Spinal cord (tissue), 10 donors: Measurements from ENCODE around the gene APOBEC2. TPM values are rescaled to one million over a fixed set of nuclear protein-coding genes. Genes with fewer than 3 reads are reported as not detected.
"Not testable (repeated sequence)": the region's sequence is repeated elsewhere in the genome, so short reads cannot be mapped to it uniquely, and the experiment has no call there.

Experiments used
- DNase-seq, 6 donors: peaks; one replicate each; pipeline versions ENCODE4 v3.0.0 to v3.0.0-alpha.2; 2013 to 2015; ENCODE audit warnings: low spot score in 6 of 6, low read depth in 4 of 6
- H3K27ac ChIP-seq: one replicate; pipeline ENCODE4 v1.5.1; 2013; ENCODE audit warnings: low read depth, low read length, control low read depth
- H3K27me3 ChIP-seq: one replicate; pipeline ENCODE4 v1.6.1; 2013; ENCODE audit warnings: low read length; ENCODE audit not compliant: control insufficient read depth, insufficient read depth
- H3K36me3 ChIP-seq: one replicate; pipeline ENCODE4 v1.6.1; 2013; ENCODE audit warnings: low read length; ENCODE audit not compliant: control insufficient read depth, insufficient read depth
- H3K4me1 ChIP-seq: one replicate; pipeline ENCODE4 v1.6.1; 2013; ENCODE audit warnings: low read length; ENCODE audit not compliant: control insufficient read depth, insufficient read depth
- H3K4me3 ChIP-seq: one replicate; pipeline ENCODE4 v1.5.1; 2013; ENCODE audit warnings: low read depth, low read length, control low read depth
- H3K9me3 ChIP-seq: one replicate; pipeline ENCODE4 v1.6.1; 2013; ENCODE audit warnings: low read length; ENCODE audit not compliant: control insufficient read depth, insufficient read depth
- WGBS: methylation state at CpG from one replicate; pipeline ENCODE4 v1.1.5; 2013; ENCODE audit warnings: missing lambda C conversion rate; ENCODE audit not compliant: insufficient coverage; 5-methylcytosine and 5-hydroxymethylcytosine counted together
- long read RNA-seq, 4 donors: transcript quantifications; one replicate each; lab custom pipeline, GENCODE V29; 2026
- polyA plus RNA-seq, 2 donors: library from polyadenylated mRNA; unstranded; fragments of 120-200 nt; gene quantifications; one replicate each; pipeline ENCODE4 v1.2.1, GENCODE V29; 2013; ENCODE audit not compliant: insufficient read length in 2 of 2
- total RNA-seq, 2 donors: library from RNA; depleted of rRNA in 1 of 2; stranded (reverse); fragments of 120-200 nt in 1 of 2; fragments of >200 nt in 1 of 2; gene quantifications; one replicate each; pipeline versions ENCODE4 v1.2.3 to v1.2.4, GENCODE V29; 2013 to 2014
- donor health status: healthy.

The APOBEC2 gene
- total RNA-seq: 1 to 10 TPM in 1 of 2 donors, under 1 TPM in 1; 0.17 to 1.1 TPM
- polyA plus RNA-seq: 1 to 10 TPM in 1 of 2 donors, under 1 TPM in 1; 0.44 to 1.0 TPM
- long read RNA-seq, donor 1: 0 reads
- long read RNA-seq, donor 2: 0 reads
- long read RNA-seq, donor 3, partial matches to known transcripts: 0 of 1 reads
- long read RNA-seq, donor 3, other reads (novel, unspliced or antisense): 0 of 1 reads
- long read RNA-seq, donor 4: 0 reads

DNA sequence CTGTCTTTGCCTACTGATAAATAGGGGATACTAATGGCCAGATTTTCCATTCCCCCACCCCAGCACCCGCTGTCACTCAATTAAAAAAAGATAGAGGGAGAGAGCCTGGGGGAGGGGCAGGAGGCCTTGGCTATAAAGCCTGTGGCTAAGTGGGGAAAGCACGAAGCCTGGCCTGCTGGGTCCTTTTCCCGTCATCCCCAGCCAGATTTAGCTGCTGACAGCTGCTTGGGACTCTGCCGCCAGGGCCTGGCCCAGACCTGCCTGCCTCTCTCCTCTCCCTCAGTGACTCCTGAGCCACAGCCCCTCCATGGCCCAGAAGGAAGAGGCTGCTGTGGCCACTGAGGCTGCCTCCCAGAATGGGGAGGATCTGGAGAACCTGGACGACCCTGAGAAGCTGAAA is at the start of gene APOBEC2:
TSS of gene APOBEC2 (plus strand) at position 162 of the 400 bp plus-strand sequence. CDS start at position 308, 146 bp downstream.
- Histone ChIP-seq H3K4me1 (peaks cover 7% of the 10 kb centered on the region), H3K36me3 (no peaks in the 10 kb centered on the region), H3K4me3 (no peak within 1 kb of the TSS), H3K27me3 (no peaks in the 10 kb centered on the region), H3K9me3 (no peaks in the 10 kb centered on the region), H3K27ac (no peak within 1 kb of the TSS)
- peak in 1 of 6 donors; percentile 51 for DNase-seq
- 45% methylated on average over 5 of the region's 5 CpGs for WGBS

DNA sequence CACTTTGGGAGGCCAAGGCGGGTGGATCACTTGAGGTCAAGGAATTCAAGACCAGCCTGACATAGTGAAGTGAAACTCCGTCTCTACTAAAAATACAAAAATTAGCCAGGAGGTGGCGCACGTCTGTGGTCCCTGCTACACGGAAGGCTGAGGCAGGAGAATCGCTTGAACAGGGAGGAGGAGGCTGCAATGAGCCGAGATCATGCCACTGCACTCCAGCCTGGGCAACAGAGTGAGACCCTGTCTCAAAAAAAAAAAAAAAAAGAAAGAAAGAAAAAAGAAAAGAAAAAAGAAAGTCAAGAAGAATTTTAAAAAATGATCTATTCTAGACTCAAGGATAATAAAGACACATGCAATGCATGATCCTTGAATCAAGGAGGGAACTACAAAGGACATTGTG is 46.8 kb upstream of the APOBEC2 start:
- DNase-seq: peak in 1 of 6 donors; percentile 25
- 57% methylated on average over 1 of the region's 7 CpGs for WGBS
- H3K27me3 ChIP-seq, H3K9me3 ChIP-seq, H3K4me3 ChIP-seq, H3K36me3 ChIP-seq, H3K27ac ChIP-seq, H3K4me1 ChIP-seq: not testable (repeated sequence)

DNA sequence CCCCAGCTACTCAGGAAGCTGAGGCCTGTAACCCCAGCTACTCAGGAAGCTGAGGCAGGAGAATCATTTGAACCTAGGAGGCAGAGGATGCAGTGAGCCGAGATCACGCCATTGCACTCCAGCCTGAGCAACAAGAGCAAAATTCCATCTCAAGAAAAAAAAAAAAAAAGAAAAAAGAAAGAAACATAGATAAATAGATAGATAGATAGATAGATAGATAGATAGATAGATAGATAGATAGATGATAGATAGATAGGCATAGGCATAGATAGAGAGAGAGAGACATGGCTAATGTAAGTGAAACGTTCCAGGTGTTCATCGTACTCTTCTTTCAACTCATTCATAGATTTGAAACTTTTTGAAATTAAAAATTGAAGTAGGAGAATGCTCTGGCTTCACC is 46.0 kb upstream of the APOBEC2 start:
- DNase-seq, H3K9me3 ChIP-seq: not testable (repeated sequence)
- WGBS: no CpG with 5 or more reads among the region's 4 CpGs

DNA sequence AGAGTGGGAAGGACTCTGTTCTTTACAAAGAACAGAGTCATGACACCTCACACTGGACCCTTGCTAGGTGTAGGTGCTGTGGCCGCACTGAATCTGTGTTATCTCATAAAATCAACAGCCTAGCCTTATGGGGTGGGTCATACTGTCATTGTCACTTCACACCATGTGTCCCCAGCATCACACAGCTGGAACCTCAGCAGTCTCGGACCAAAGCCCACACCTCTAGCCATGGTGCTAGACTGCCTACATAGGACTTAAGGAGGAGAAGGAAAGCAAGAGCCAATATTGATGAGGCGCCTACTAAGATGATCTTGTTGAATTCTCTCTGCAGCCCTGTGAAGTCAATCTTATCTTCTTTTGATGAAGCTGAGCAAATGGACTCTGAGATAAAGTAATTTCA is 45.0 kb upstream of the APOBEC2 start:
- DNase-seq: no peak
- no peak overlapping the region for H3K4me3 ChIP-seq
- 100% methylated on average over 1 of the region's 3 CpGs for WGBS
- H3K36me3 ChIP-seq: no peaks in the 10 kb centered on the region
- no peaks in the 10 kb centered on the region for H3K4me1 ChIP-seq
- H3K9me3 ChIP-seq: no peaks in the 10 kb centered on the region
- H3K27me3 ChIP-seq: no peaks in the 10 kb centered on the region
- no peak overlapping the region for H3K27ac ChIP-seq

More for the DNA sequence above, 46.0 kb upstream of the APOBEC2 start:
- H3K4me1 ChIP-seq, H3K36me3 ChIP-seq, H3K4me3 ChIP-seq, H3K27me3 ChIP-seq, H3K27ac ChIP-seq: not testable (repeated sequence)

DNA sequence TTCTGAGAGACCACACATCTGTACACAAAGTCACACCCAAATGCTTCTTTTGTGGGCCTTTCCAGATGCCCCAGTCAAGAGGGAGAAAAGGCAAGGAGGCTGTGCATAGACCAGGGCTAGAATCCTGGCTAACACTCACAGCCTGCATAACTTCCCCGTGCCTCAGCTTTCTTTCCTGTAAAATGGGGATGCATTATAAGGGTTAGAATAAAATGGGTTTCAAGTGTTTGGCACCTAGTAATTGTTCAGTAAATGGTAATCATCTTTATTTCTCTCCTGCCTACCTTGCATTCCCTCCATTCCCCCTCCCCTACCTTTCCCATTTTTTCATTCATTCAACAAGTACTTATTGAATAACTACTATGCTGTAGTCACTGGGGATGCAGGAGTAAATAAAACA is 43.3 kb upstream of the APOBEC2 start:
- no CpG with 5 or more reads among the region's 1 CpG for WGBS
- H3K4me3 ChIP-seq: no peak overlapping the region
- no peaks in the 10 kb centered on the region for H3K27me3 ChIP-seq
- H3K27ac ChIP-seq: no peak overlapping the region
- DNase-seq: no peak
- H3K4me1 ChIP-seq: no peaks in the 10 kb centered on the region
- H3K9me3 ChIP-seq: no peaks in the 10 kb centered on the region
- no peaks in the 10 kb centered on the region for H3K36me3 ChIP-seq

DNA sequence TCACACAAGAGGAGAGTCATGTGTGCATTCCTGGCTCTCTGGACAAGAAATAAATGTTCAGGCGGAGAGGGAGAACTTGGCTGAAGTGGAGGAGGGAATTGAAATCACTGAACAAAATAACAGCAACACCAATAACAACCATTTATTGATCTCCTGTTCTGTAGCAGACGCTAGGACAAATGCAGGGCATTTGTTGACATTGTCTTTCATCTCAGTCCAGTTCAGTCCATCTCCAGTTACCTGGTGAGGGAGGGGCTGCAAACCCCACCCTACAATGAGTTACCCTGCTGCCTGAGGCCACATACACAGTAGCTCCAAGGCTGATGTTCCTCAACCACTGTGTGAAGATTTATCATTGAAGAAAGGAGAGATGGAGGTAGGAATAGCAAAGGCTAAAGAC is 41.3 kb upstream of the APOBEC2 start:
- Histone ChIP-seq H3K4me3 (no peak overlapping the region), H3K27ac (no peak overlapping the region), H3K36me3 (no peaks in the 10 kb centered on the region), H3K27me3 (no peaks in the 10 kb centered on the region), H3K9me3 (no peaks in the 10 kb centered on the region), H3K4me1 (no peaks in the 10 kb centered on the region)
- WGBS: no CpG with 5 or more reads among the region's 2 CpGs
- DNase-seq: no peak

DNA sequence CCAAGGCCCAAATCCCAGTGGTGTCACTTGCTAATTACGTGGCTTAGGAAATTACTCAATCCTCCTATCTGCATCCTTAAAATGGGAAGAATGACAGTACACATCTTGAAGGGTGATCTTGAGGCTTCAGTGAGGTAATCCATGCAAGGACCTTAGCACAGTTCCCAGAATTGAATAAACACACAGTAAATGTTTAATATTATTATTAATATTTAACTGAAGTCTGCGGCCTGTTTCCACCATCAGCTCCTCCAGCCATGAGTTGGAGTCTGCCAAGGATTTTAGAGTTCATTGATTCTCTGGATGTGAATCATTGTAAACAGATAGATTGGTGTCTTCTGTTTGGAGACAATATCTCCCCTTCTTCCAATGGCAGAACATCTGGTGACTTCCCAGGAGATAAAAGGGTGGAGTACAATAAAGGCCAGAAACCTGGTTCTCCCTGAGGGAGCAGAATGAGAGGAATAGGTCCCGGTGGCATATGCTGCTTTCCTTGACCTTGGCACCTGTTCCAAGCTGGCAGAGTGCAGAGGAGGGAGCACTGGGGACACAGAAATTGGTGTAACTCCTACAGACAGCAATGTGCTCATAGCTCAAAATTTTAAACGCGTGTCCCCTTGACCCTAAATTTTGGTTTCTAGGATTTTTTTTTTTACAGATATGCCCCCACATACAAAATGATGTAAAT is 39.4 kb upstream of the APOBEC2 start:
- Histone ChIP-seq H3K27me3 (no peaks in the 10 kb centered on the region), H3K9me3 (no peaks in the 10 kb centered on the region), H3K4me1 (no peaks in the 10 kb centered on the region), H3K36me3 (no peaks in the 10 kb centered on the region), H3K4me3 (no peak overlapping the region), H3K27ac (no peak overlapping the region)
- DNase-seq: no peak
- WGBS: 80% methylated on average over 1 of the region's 5 CpGs

DNA sequence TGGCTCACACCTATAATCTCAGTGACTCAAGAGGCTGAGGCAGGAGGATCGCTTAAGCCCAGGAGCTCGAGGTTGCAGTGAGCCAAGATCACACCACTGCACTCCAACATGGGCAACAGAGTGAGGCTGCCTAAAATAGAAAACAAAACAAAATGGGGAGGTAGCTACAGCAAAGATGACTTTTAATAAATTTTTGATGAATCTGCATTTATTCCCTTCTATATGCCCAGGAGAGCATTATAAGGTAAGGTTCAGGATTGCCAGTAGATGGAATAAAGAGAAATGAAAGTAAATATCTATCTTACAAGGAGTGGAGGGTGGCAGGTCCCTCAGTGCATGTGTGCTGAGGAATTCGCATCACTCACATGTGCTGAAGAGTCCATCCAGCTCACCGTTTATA is 38.2 kb upstream of the APOBEC2 start:
- WGBS: 90% methylated on average over 1 of the region's 4 CpGs
- no peak for DNase-seq
- Histone ChIP-seq H3K4me1 (no peaks in the 10 kb centered on the region), H3K4me3 (no peak overlapping the region), H3K27ac (no peak overlapping the region), H3K9me3 (no peaks in the 10 kb centered on the region), H3K27me3 (no peaks in the 10 kb centered on the region), H3K36me3 (no peaks in the 10 kb centered on the region)

DNA sequence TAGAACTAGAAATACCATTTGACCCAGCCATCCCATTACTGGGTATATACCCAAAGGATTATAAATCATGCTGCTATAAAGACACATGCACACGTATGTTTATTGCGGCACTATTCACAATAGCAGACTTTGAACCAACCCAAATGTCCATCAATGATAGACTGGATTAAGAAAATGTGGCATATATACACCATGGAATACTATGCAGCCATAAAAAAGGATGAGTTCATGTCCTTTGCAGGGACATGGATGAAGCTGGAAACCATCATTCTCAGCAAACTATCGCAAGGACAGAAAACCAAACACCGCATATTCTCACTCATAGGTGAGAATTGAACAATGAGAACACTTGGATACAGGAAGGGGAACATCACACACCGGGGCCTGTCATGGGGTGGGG is 37.1 kb upstream of the APOBEC2 start:
- no CpG with 5 or more reads among the region's 5 CpGs for WGBS
- H3K4me1 ChIP-seq, H3K27me3 ChIP-seq, H3K9me3 ChIP-seq, H3K36me3 ChIP-seq, H3K27ac ChIP-seq, H3K4me3 ChIP-seq, DNase-seq: not testable (repeated sequence)

DNA sequence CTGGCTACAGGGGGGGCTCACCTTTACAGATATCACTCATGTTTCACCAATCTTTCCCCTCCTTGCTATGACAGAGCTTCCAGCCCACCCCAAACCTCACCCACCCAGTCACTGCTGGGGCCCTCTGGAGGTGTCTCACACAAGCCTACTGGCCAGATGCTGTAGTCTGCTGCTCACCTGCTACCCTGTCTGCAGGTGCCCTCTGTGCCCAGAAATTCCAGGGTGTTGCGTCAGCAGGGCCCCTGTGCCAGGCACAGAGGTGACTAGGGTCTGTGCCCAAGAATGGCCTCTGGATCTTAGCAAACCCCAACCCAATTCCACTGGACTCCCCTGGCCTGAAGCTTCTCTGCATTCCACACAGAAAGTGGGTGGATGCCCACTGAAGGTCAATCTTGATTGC is 35.3 kb upstream of the APOBEC2 start:
- 90% methylated on average over 1 of the region's 1 CpG for WGBS
- H3K27me3 ChIP-seq: no peaks in the 10 kb centered on the region
- H3K4me3 ChIP-seq: no peak overlapping the region
- no peak for DNase-seq
- H3K4me1 ChIP-seq: no peaks in the 10 kb centered on the region
- no peaks in the 10 kb centered on the region for H3K36me3 ChIP-seq
- H3K9me3 ChIP-seq: no peaks in the 10 kb centered on the region
- no peak overlapping the region for H3K27ac ChIP-seq
